Lower leg skin (tissue), 4 donors: ENCODE data around the gene TBC1D9. TPM values are rescaled to one million over a fixed set of nuclear protein-coding genes. Genes with fewer than 3 reads are reported as not detected.

Source experiments
- DNase-seq, 2 donors: peaks; one replicate each; pipeline ENCODE4 v3.0.0-alpha.2; 2019; ENCODE audit warnings: low spot score in 2 of 2
- H3K4me3 ChIP-seq: fragments of 200-600 bp; sonication (generic); 2 replicates; pipeline ENCODE4 v1.5.1; 2017; ENCODE audit warnings: mild to moderate bottlenecking, low read depth; ENCODE audit not compliant: poor library complexity, severe bottlenecking
- POLR2A ChIP-seq, 2 donors: fragments of 450-650 bp; IDR thresholded peaks; one replicate each; pipeline ENCODE4 v1.6.1; 2016 to 2017; ENCODE audit warnings: antibody characterized with exemption in 2 of 2, mild to moderate bottlenecking in 1 of 2, moderate library complexity in 1 of 2
- WGBS, 2 donors: methylation state at CpG; one replicate each; pipeline ENCODE4 v1.1.5; 2018; 5-methylcytosine and 5-hydroxymethylcytosine counted together
- intact Hi-C: fragments of 100-400 bp; cut with DNase I; formaldehyde crosslinking; loops from one replicate; pipeline ENCODE4 v1.15.0; 2023; ENCODE audit warnings: low total_unique reads
- total RNA-seq, 4 donors: library from RNA; depleted of rRNA; stranded (reverse); fragments of >200 nt; gene quantifications; one replicate each; pipeline ENCODE4 v1.1.0, GENCODE V29; 2016
- TF ChIP-seq, protein P1 (sequence below), 3 donors: fragments of 450-650 bp; IDR thresholded peaks; one replicate each; pipeline ENCODE4 v1.5.1; 2016; ENCODE audit warnings: antibody characterized with exemption in 3 of 3, mild to moderate bottlenecking in 3 of 3, moderate library complexity in 2 of 3

Gene TBC1D9
- total RNA-seq, 4 donors from 2014 or later, result 5.7 to 13.0 (median 7.3) TPM

DNA sequence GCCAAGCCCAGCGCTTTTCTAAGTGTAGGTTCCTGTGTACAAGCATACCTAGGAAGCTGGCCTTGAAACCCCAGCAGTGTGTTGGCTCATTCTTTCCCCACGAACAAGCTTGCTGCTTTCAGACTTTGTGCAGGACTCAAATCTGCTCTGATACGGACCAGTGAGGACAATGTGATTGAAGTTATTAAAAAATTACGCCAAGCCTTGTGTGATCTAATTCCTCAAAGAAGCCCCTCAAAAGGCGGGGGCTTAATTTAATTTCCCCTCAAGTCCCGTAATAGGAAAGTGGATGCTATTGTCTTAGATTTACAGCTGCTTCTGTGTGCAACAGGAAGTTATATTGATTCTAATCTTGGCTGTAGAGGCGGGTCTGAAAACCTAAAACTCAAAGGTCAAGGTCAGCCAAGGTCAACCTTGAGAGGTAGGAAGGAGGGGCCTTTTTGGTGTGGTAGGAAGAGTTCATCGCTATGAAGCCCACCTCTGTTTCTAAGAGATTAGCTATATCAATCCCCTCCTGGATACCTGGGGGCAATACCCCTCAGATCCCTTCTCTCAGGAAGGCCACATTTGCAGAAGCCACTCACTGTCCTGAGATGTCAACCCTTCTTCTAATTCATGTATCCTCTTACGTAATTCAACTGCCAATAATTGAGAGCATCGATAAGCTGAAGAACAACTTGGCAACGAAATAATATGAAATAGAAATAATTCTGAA, 45.1 kb downstream of the TBC1D9 start:
- intact Hi-C loops, result no loop called here
- TF ChIP-seq POLR2A (IDR thresholded peaks at IDR 0.05), result no peak
- TF ChIP-seq, protein P1, sequence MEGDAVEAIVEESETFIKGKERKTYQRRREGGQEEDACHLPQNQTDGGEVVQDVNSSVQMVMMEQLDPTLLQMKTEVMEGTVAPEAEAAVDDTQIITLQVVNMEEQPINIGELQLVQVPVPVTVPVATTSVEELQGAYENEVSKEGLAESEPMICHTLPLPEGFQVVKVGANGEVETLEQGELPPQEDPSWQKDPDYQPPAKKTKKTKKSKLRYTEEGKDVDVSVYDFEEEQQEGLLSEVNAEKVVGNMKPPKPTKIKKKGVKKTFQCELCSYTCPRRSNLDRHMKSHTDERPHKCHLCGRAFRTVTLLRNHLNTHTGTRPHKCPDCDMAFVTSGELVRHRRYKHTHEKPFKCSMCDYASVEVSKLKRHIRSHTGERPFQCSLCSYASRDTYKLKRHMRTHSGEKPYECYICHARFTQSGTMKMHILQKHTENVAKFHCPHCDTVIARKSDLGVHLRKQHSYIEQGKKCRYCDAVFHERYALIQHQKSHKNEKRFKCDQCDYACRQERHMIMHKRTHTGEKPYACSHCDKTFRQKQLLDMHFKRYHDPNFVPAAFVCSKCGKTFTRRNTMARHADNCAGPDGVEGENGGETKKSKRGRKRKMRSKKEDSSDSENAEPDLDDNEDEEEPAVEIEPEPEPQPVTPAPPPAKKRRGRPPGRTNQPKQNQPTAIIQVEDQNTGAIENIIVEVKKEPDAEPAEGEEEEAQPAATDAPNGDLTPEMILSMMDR (IDR thresholded peaks at IDR 0.05), result no peak
- DNase-seq, result no peak
- no peak overlapping the region for H3K4me3 ChIP-seq
- WGBS, 2 donors, result 69% methylated on average over 11 of the region's 11 CpGs

DNA sequence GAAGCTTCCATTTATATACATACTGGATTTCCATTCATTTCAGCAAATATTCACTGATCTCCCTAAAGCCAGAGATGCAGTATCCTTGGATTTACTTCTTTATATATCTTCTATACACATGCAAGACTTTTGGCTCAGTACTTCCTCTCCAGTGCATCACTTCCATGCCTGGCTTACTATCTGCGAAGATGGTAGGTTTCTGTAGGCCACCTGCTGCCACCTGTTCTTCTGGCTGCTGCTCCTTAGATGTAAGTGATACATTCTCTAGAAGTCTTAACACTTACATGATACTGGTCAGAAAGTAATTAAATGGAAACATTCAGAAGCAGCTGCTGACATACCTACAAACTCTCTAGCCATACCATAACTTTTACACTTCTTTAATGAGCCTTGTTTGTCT, 48.9 kb downstream of the TBC1D9 start:
- 100% methylated on average over 1 of the region's 1 CpG for WGBS, 2 donors
- intact Hi-C loops, result no loop called here
- no peak for DNase-seq
- TF ChIP-seq, protein P1 (IDR thresholded peaks at IDR 0.05), result no peak
- TF ChIP-seq POLR2A (IDR thresholded peaks at IDR 0.05), result no peak
- no peak overlapping the region for H3K4me3 ChIP-seq

DNA sequence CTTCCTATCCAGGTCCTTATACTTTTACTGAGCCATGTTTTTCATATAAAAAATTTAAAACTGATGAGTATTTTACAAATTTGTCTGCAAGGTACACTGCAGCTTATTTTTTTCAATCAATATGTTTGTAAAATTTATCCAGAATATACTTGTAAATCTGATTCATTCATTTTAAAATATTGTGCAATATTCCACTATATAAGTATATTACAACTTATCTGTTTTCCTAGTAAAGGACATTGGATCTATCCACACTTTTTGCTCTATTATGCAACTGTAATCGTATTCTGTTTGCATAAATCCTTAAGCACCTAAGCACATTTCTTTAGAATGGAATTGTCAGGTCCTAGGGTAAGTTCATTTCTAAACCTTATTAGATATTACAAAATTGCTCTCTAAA, 49.5 kb downstream of the TBC1D9 start:
- TF ChIP-seq, protein P1 (IDR thresholded peaks at IDR 0.05), result no peak
- TF ChIP-seq POLR2A (IDR thresholded peaks at IDR 0.05), result no peak
- intact Hi-C loops, result no loop called here
- no peak for DNase-seq
- 95 to 100% methylated on average over 1 of the region's 1 CpG for WGBS, 2 donors
- H3K4me3 ChIP-seq, result no peak overlapping the region

DNA sequence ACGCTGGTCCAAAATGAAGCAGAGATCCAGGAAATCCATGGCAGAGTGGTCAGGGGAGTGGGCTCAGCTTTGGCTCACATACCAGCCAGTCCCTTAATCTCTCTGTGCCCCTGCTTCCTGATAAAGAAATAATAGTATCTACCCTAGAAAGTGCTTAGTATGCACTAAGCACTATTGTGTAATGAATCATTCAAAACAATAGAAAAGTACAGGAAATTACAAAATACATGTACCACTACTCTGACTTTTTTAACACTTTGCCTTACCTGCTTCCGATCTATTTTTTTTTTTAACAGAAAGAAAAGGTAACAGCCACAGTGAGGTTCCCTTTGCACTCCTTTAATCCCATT, 49.9 kb downstream of the TBC1D9 start:
- WGBS, 2 donors, result 83 to 91% methylated on average over 2 of the region's 2 CpGs
- no peak overlapping the region for H3K4me3 ChIP-seq
- DNase-seq, result no peak
- intact Hi-C loops, result no loop called here
- TF ChIP-seq POLR2A (IDR thresholded peaks at IDR 0.05), result no peak
- TF ChIP-seq, protein P1 (IDR thresholded peaks at IDR 0.05), result no peak

DNA sequence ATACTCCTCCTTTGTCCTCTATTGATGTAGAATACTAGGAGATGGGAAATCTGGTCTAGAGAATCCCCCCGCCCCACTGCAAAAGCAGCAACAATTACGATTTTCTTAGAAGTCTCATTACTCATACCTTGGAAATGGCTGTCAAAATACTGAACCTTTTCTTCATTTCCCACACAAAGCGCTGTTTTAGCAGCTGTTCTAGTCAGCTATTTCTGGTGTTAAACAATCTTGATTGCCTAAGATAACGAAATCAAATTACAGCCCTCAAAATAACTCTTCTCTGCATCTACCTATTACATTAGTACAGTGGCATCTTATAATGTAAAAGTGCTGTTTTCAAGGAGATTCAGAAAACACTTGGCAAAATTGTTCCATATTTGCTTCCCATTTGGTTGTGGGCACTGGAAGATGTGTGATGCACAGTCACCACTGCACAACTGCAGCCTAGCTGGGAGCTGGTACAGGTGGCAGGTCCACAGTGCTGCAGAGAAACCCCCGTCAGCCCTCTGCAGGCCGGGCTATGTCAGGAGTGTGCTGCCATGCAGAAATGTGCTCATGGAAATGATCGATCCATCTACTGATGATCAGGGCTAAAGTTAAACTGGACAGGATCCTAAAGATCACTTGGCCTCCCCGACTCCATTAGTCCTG, 50.4 kb downstream of the TBC1D9 start:
- 91 to 93% methylated on average over 8 of the region's 8 CpGs for WGBS, 2 donors
- DNase-seq, result no peak
- TF ChIP-seq, protein P1 (IDR thresholded peaks at IDR 0.05), result no peak
- TF ChIP-seq POLR2A (IDR thresholded peaks at IDR 0.05), result no peak
- intact Hi-C loops, result no loop called here
- no peak overlapping the region for H3K4me3 ChIP-seq
